ENCODE data around the gene ZNF296. TPM values are rescaled to one million over a fixed set of nuclear protein-coding genes. Genes with fewer than 3 reads are reported as not detected.

Gene ZNF296
- total RNA-seq, 1 experiment from 2014 or later, result 3.7 TPM

GRCh38 chr19:45076851-45077730, 813 bp upstream of the ZNF296 start:
- Histone ChIP-seq H3K27ac (no peak overlapping the region), H3K4me1 (replicated peaks; ENCODE audit: insufficient read depth) (peaks cover 32% of the 10 kb centered on the region), H2AFZ (peak overlapping the region; percentile 78), H3K4me2 (peak overlapping the region; percentile 81), H3K79me2 (ENCODE audit: low read depth) (peaks cover 30% of the 10 kb centered on the region), H3K9me3 (ENCODE audit: insufficient read depth, low read depth) (no peaks in the 10 kb centered on the region), H3F3A (ENCODE audit: insufficient read depth, low read depth) (peaks cover 38% of the 10 kb centered on the region), H3K36me3 (ENCODE audit: low read depth) (no peaks in the 10 kb centered on the region), H3K27me3 (ENCODE audit: insufficient read depth, low read depth) (no peaks in the 10 kb centered on the region), H3K9me2 (ENCODE audit: insufficient read depth) (no peaks in the 10 kb centered on the region), H3K4me3 (peak overlapping the region; percentile 66; the same call in 1 of the 2 replicates), H4K20me1 (ENCODE audit: insufficient read depth) (peaks cover 10% of the 10 kb centered on the region)
- no TSS peak for BruUV-seq (replicated peaks)
- TF ChIP-seq CTCF (conservative IDR thresholded peaks at IDR 0.05) (no peak), EZH2 (IDR thresholded peaks at IDR 0.05; ENCODE audit: low read depth) (no peak)
- ChIA-PET CTCF (no interaction called here), POLR2A (ENCODE audit: unreplicated experiment) (no interaction called here)
- intact Hi-C loops (cut with micrococcal nuclease; ENCODE audit: unreplicated experiment), result loop anchor here (5.0 kb wide), 2 partner anchors 45 to 260 kb away; no protein-coding TSS in a partner anchor
- no peak for DNase-seq

GRCh38 chr19:45075301-45076028, 813 bp downstream of the ZNF296 start:
- Histone ChIP-seq H3K27ac (0 out of 2 replicates have a peak overlapping the region, but pooled peaks have one; percentile 17), H3K9me2 (ENCODE audit: insufficient read depth) (no peaks in the 10 kb centered on the region), H3K36me3 (ENCODE audit: low read depth) (no peaks in the 10 kb centered on the region), H3K4me3 (peak overlapping the region; percentile 66), H3K4me2 (peak overlapping the region; percentile 81), H3K27me3 (ENCODE audit: insufficient read depth, low read depth) (no peaks in the 10 kb centered on the region), H3K9me3 (ENCODE audit: insufficient read depth, low read depth) (no peaks in the 10 kb centered on the region), H3K4me1 (replicated peaks; ENCODE audit: insufficient read depth) (peaks cover 25% of the 10 kb centered on the region), H3K79me2 (ENCODE audit: low read depth) (peaks cover 14% of the 10 kb centered on the region), H3F3A (ENCODE audit: insufficient read depth, low read depth) (peaks cover 39% of the 10 kb centered on the region), H2AFZ (peak overlapping the region; percentile 78), H4K20me1 (ENCODE audit: insufficient read depth) (peaks cover 17% of the 10 kb centered on the region)
- ChIA-PET CTCF (interaction anchor here (0.6 to 0.9 kb wide), 2 partner anchors 16 to 185 kb away, joined by 4 to 5 read pairs; no protein-coding TSS in a partner anchor), POLR2A (ENCODE audit: unreplicated experiment) (interaction anchor here (0.7 kb wide), 1 partner anchor 16 kb away, joined by 6 read pairs; no protein-coding TSS in a partner anchor)
- DNase-seq, result peak; percentile 82 to 92
- intact Hi-C loops (cut with micrococcal nuclease; ENCODE audit: unreplicated experiment), result loop anchor here (5.0 kb wide), 2 partner anchors 47 to 262 kb away; no protein-coding TSS in a partner anchor
- BruUV-seq (replicated peaks), result no TSS peak
- TF ChIP-seq EZH2 (IDR thresholded peaks at IDR 0.05; ENCODE audit: low read depth) (no peak), CTCF (conservative IDR thresholded peaks at IDR 0.05) (no peak)

GRCh38 chr19:45074744-45075300, 1.5 kb downstream of the ZNF296 start:
- Histone ChIP-seq H3F3A (ENCODE audit: insufficient read depth, low read depth) (peaks cover 39% of the 10 kb centered on the region), H2AFZ (no peak overlapping the region), H4K20me1 (ENCODE audit: insufficient read depth) (peaks cover 11% of the 10 kb centered on the region), H3K4me3 (peak overlapping the region; percentile 31; the same call in 1 of the 2 replicates), H3K4me2 (peak overlapping the region; percentile 81), H3K9me3 (ENCODE audit: insufficient read depth, low read depth) (no peaks in the 10 kb centered on the region), H3K4me1 (replicated peaks; ENCODE audit: insufficient read depth) (peaks cover 19% of the 10 kb centered on the region), H3K9me2 (ENCODE audit: insufficient read depth) (no peaks in the 10 kb centered on the region), H3K79me2 (ENCODE audit: low read depth) (peaks cover 7% of the 10 kb centered on the region), H3K36me3 (ENCODE audit: low read depth) (no peaks in the 10 kb centered on the region), H3K27ac (no peak overlapping the region), H3K27me3 (ENCODE audit: insufficient read depth, low read depth) (no peaks in the 10 kb centered on the region)
- TF ChIP-seq CTCF (conservative IDR thresholded peaks at IDR 0.05) (no peak), EZH2 (IDR thresholded peaks at IDR 0.05; ENCODE audit: low read depth) (no peak)
- no peak for DNase-seq
- ChIA-PET CTCF (interaction anchor here (0.6 to 0.9 kb wide), 4 partner anchors 15 to 79 kb away, joined by 3 to 6 read pairs (median 4); partner anchors contain the start of gene CLASRP), POLR2A (ENCODE audit: unreplicated experiment) (interaction anchor here (0.7 kb wide), 1 partner anchor 16 kb away, joined by 6 read pairs; no protein-coding TSS in a partner anchor)
- intact Hi-C loops (cut with micrococcal nuclease; ENCODE audit: unreplicated experiment), result loop anchor here (5.0 kb wide), 2 partner anchors 47 to 262 kb away; no protein-coding TSS in a partner anchor
- no TSS peak for BruUV-seq (replicated peaks)

All from PC-9 (cell line).